Activated CD4-positive, alpha-beta memory T cell treated with anti-CD3 and anti-CD28 coated beads, Interleukin-2, amount 10 ng/mL, durations not matched to agents 7 days and 5 days (primary cell): ENCODE data around the gene COA8. TPM values are rescaled to one million over a fixed set of nuclear protein-coding genes. Genes with fewer than 3 reads are reported as not detected.

ENCODE experiments used
- CTCF ChIA-PET: fragments of 350-600 bp; sonication (Branson Sonifier 250); formaldehyde crosslinking; loops from one replicate; lab custom pipeline; 2021; ENCODE audit warnings: antibody characterized with exemption, inconsistent platforms; lab: Charles Lee
- POLR2A ChIA-PET: fragments of 350-600 bp; sonication (Branson Sonifier 250); formaldehyde crosslinking; loops from one replicate; lab custom pipeline; 2021; ENCODE audit warnings: antibody characterized with exemption; lab: Charles Lee
- DNase-seq: peaks from one replicate; pipeline ENCODE4 v3.0.0-alpha.2; 2020
- H3K27ac Mint-ChIP-seq: one replicate; pipeline ENCODE4 v1.8.0; 2021; ENCODE audit warnings: mild to moderate bottlenecking, mixed read lengths
- H3K27me3 Mint-ChIP-seq: one replicate; pipeline ENCODE4 v1.8.0; 2021; ENCODE audit warnings: mixed read lengths
- H3K36me3 Mint-ChIP-seq: one replicate; pipeline ENCODE4 v1.8.0; 2021; ENCODE audit warnings: low read depth, mixed read lengths
- H3K4me1 Mint-ChIP-seq: one replicate; pipeline ENCODE4 v1.8.0; 2021; ENCODE audit warnings: mixed read lengths
- H3K4me3 Mint-ChIP-seq: one replicate; pipeline ENCODE4 v1.8.0; 2021; ENCODE audit warnings: mild to moderate bottlenecking, mixed read lengths
- H3K9me3 Mint-ChIP-seq: one replicate; pipeline ENCODE4 v1.8.0; 2021; ENCODE audit warnings: mixed read lengths
- total RNA-seq, 2 experiments: library from RNA; stranded (reverse); gene quantifications; one replicate each; pipeline ENCODE4 v1.2.3, GENCODE V29; 2021

COA8 gene
- total RNA-seq, 2 experiments from 2014 or later, result 27.5 to 31.0 TPM

- Mint-ChIP-seq H3K4me1 (no peaks in the 10 kb centered on the region), H3K36me3 (no peaks in the 10 kb centered on the region), H3K27ac (no peak overlapping the region), H3K27me3 (no peaks in the 10 kb centered on the region), H3K4me3 (no peak overlapping the region), H3K9me3 (no peaks in the 10 kb centered on the region)
- POLR2A ChIA-PET, result no interaction called here
- DNase-seq, result no peak
- CTCF ChIA-PET, result no interaction called here
Measured at GRCh38 chr14:103543140-103543539, 19.6 kb upstream of the COA8 start.

DNA sequence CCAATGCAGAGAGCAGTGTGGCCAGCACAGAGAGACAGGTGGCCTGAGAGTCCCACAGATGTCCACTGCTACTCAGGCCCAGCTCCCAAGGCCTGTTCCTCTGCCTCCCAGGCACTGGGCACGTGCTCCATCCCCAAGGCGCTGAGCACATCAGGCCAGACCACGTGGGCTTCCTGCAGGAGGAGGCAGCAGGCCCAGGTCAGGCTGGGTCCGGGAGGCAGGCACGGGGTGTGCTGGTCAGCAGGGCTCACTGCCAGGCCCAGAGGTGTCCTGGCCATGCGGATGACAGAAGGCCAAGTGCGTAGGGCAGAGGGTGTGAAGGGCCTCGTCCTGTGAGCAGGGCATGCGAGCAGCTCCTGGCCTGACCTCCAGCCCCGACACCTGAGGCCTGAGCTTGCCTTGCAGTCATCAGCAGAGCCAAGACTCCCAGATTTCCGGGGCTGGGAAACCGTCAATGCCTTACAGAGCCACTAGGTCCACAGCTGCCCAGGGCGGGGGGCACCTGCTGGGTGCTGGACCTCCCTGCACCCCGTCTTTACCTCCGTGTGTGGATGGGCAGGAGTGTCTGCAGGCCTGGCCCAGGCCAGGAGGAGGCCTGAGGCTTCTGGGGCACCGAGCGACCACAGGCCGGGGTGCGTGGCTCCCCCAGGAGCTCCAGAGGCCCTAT lies 18.9 kb upstream of the COA8 start:
- no peaks in the 10 kb centered on the region for H3K9me3 Mint-ChIP-seq
- POLR2A ChIA-PET, result no interaction called here
- no peak for DNase-seq
- CTCF ChIA-PET, result no interaction called here
- no peaks in the 10 kb centered on the region for H3K4me1 Mint-ChIP-seq
- H3K4me3 Mint-ChIP-seq, result no peak overlapping the region
- no peak overlapping the region for H3K27ac Mint-ChIP-seq
- H3K27me3 Mint-ChIP-seq, result no peaks in the 10 kb centered on the region
- no peaks in the 10 kb centered on the region for H3K36me3 Mint-ChIP-seq

GRCh38 chr14:103544388-103545218 lies 18.2 kb upstream of the COA8 start:
- POLR2A ChIA-PET, result no interaction called here
- no peaks in the 10 kb centered on the region for H3K9me3 Mint-ChIP-seq

DNA sequence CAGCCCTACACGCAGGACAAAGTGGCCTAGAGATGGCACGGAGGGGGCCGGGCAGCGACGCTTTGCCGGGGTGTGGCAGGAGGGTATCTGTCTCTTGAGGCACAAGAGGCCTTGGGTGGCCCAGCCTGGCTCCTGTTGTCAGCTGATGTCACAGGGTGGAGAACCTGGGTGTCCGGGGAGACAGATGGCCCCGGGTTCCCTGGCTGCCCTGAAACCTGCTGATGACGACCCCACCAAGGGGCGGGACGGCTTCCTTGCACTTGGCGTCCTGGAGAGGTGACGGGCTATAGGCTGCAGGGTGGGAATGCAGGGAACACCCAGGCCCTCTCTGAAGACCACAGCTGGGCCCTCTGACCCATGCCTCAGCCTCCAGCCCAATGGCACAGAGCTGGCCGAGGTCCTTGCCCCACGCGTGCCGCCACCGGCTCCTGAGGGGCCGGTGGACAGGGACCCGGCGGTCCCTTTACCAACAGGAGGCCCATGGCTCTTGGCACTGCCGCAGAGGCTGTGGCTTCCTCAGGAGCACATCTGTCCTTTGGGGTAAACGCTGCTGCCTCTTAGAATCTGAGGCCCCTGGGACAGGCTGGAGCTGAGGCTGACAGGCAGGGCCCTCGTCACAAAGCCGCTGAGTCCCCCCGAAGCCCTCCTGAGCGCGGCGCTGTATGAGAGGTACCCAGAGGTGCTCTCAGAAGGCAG lies 17.4 kb upstream of the COA8 start:
- no peaks in the 10 kb centered on the region for H3K4me1 Mint-ChIP-seq
- no peak for DNase-seq
- H3K27ac Mint-ChIP-seq, result no peak overlapping the region
- CTCF ChIA-PET, result interaction anchor here (1.1 to 3.7 kb wide), 4 partner anchors 13 to 46 kb away, joined by 3 to 25 read pairs (median 4); no protein-coding TSS in a partner anchor
- H3K4me3 Mint-ChIP-seq, result no peak overlapping the region
- POLR2A ChIA-PET, result interaction anchor here (1.0 to 1.1 kb wide), 2 partner anchors 14 to 26 kb away, joined by 3 read pairs; no protein-coding TSS in a partner anchor
- no peaks in the 10 kb centered on the region for H3K36me3 Mint-ChIP-seq
- no peaks in the 10 kb centered on the region for H3K9me3 Mint-ChIP-seq
- H3K27me3 Mint-ChIP-seq, result no peaks in the 10 kb centered on the region

More at GRCh38 chr14:103544388-103545218, 18.2 kb upstream of the COA8 start:
- Mint-ChIP-seq H3K4me1 (no peaks in the 10 kb centered on the region), H3K27me3 (no peaks in the 10 kb centered on the region), H3K27ac (no peak overlapping the region), H3K36me3 (no peaks in the 10 kb centered on the region), H3K4me3 (no peak overlapping the region)
- CTCF ChIA-PET, result interaction anchor here (1.1 to 3.7 kb wide), 2 partner anchors 18 to 26 kb away, joined by 3 to 25 read pairs; no protein-coding TSS in a partner anchor
- DNase-seq, result no peak

GRCh38 chr14:103545915-103546651 lies 16.7 kb upstream of the COA8 start:
- POLR2A ChIA-PET, result interaction anchor here (1.0 to 1.1 kb wide), 2 partner anchors 15 to 27 kb away, joined by 3 read pairs; no protein-coding TSS in a partner anchor
- Mint-ChIP-seq H3K27me3 (no peaks in the 10 kb centered on the region), H3K4me1 (no peaks in the 10 kb centered on the region), H3K9me3 (no peaks in the 10 kb centered on the region), H3K4me3 (no peak overlapping the region), H3K27ac (no peak overlapping the region), H3K36me3 (no peaks in the 10 kb centered on the region)
- CTCF ChIA-PET, result interaction anchor here (0.6 to 3.7 kb wide), 5 partner anchors 12 to 46 kb away, joined by 3 to 25 read pairs (median 3); no protein-coding TSS in a partner anchor
- no peak for DNase-seq

DNA sequence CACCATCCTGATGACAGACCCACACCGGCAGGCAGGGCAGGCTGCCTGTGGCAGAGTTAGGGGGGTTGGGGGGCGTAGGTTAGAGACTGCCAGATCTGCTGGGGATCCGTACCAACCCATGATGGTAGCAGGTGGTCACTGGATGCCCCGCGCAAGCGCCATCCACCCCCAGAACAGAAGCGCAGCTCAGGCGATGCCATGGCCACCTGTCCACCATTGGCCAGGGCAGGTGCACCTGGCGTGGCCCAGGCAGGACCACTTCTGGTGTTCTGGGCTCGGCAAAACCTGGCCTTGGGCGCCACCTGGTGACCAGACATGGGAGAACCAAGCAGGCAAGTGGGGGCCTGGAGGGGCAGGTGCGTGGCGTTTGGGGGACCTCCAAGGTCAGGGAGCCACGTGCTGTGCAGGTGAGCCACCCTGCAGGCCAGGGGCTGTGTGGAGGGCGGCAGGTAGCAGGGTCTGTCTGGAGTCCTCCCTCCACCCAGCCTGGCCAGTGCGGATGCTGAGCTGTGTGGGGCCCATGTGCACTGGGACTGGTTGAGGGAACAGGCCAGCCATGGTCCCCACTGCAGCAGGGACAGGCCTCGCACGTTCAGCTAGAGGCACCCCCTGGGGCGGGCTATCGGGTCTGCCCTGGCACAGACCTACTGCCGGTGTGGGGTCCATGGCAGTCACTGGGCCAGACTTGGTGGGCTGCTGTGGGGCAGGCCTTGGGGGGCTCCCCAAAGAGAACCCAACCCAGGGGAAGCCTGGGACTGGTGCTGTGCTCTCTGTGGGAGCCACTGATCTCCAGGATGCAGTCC lies 15.9 kb upstream of the COA8 start:
- Mint-ChIP-seq H3K36me3 (no peaks in the 10 kb centered on the region), H3K4me1 (no peaks in the 10 kb centered on the region), H3K9me3 (no peaks in the 10 kb centered on the region), H3K4me3 (no peak overlapping the region), H3K27me3 (no peaks in the 10 kb centered on the region), H3K27ac (no peak overlapping the region)
- peak; percentile 76 for DNase-seq
- ChIA-PET POLR2A (interaction anchor here (1.0 kb wide), 1 partner anchor 15 kb away, joined by 3 read pairs; no protein-coding TSS in a partner anchor), CTCF (interaction anchor here (0.6 to 3.7 kb wide), 8 partner anchors 10 to 54 kb away, joined by 3 to 25 read pairs (median 4); no protein-coding TSS in a partner anchor)

DNA sequence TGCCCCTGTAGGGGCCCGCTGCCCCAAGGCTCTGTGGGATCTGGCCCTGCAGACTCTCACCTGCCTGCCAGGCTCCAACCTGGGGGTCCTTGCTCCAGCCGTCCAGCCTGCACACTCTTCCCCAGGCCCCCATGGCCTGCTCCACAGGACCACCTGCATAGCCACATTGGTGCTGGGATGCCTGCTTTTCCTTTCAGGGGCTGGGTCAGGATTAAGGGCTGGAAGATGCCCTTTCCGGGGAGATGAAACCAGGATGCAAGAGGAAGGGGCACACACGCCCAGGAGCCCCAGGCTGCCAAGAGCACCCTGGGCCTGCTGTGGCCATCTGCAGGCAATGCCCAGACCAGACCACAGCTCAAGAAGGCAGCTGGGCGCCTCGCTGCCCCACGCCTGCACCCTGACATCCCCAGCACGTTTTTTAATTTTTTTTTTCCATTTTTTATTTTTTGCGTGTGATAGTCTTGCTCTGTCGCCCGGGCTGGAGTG lies 15.3 kb upstream of the COA8 start:
- no peaks in the 10 kb centered on the region for H3K27me3 Mint-ChIP-seq
- DNase-seq, result no peak
- no peak overlapping the region for H3K4me3 Mint-ChIP-seq
- H3K36me3 Mint-ChIP-seq, result no peaks in the 10 kb centered on the region
- no peaks in the 10 kb centered on the region for H3K4me1 Mint-ChIP-seq
- ChIA-PET POLR2A (no interaction called here), CTCF (interaction anchor here (0.6 to 3.7 kb wide), 6 partner anchors 9 to 55 kb away, joined by 4 to 25 read pairs (median 5); no protein-coding TSS in a partner anchor)
- H3K9me3 Mint-ChIP-seq, result no peaks in the 10 kb centered on the region
- H3K27ac Mint-ChIP-seq, result no peak overlapping the region

GRCh38 chr14:103547941-103548462 lies 14.8 kb upstream of the COA8 start:
- Mint-ChIP-seq H3K27ac (no peak overlapping the region), H3K4me1 (no peaks in the 10 kb centered on the region)

GRCh38 chr14:103548463-103549351 lies 14.1 kb upstream of the COA8 start:
- ChIA-PET POLR2A (no interaction called here), CTCF (interaction anchor here (3.7 kb wide), 1 partner anchor 31 kb away, joined by 25 read pairs; no protein-coding TSS in a partner anchor)
- no peak overlapping the region for H3K27ac Mint-ChIP-seq
- H3K36me3 Mint-ChIP-seq, result no peaks in the 10 kb centered on the region
- no peak for DNase-seq
- no peak overlapping the region for H3K4me3 Mint-ChIP-seq
- H3K27me3 Mint-ChIP-seq, result no peaks in the 10 kb centered on the region
- no peaks in the 10 kb centered on the region for H3K9me3 Mint-ChIP-seq
- no peaks in the 10 kb centered on the region for H3K4me1 Mint-ChIP-seq

More at GRCh38 chr14:103547941-103548462, 14.8 kb upstream of the COA8 start:
- H3K9me3 Mint-ChIP-seq, result no peaks in the 10 kb centered on the region
- H3K36me3 Mint-ChIP-seq, result no peaks in the 10 kb centered on the region
- POLR2A ChIA-PET, result no interaction called here
- CTCF ChIA-PET, result interaction anchor here (3.7 kb wide), 1 partner anchor 30 kb away, joined by 25 read pairs; no protein-coding TSS in a partner anchor
- DNase-seq, result no peak
- no peaks in the 10 kb centered on the region for H3K27me3 Mint-ChIP-seq
- no peak overlapping the region for H3K4me3 Mint-ChIP-seq
